CD14-positive monocyte (primary cell): ENCODE results near the gene CARD6. TPM values are rescaled to one million over a fixed set of nuclear protein-coding genes. Genes with fewer than 3 reads are reported as not detected.
"Not testable (repeated sequence)": the region's sequence is repeated elsewhere in the genome, so short reads cannot be mapped to it uniquely, and the experiment has no call there.

Experiments
- DNase-seq, 3 donors: peaks; one replicate each; pipeline ENCODE4 v3.0.0-alpha.2; 2011 to 2022
- H2AFZ ChIP-seq: 2 replicates; pipeline ENCODE4 v1.6.0; 2012; ENCODE audit warnings: mild to moderate bottlenecking, low read depth, low read length, inconsistent platforms; ENCODE audit not compliant: insufficient read depth, poor library complexity, severe bottlenecking
- H3K27ac ChIP-seq, 2 donors: 1 replicate in 1 of 2; 2 replicates in 1 of 2; pipeline ENCODE4 v1.5.1; 2012 to 2013; ENCODE audit warnings: low read length in 2 of 2, control low read depth in 1 of 2, inconsistent platforms in 1 of 2, low read depth in 1 of 2, mild to moderate bottlenecking in 1 of 2
- H3K27me3 ChIP-seq, 2 donors: one replicate each; pipeline versions ENCODE4 v1.6.0 to v1.6.1; 2011 to 2013; ENCODE audit warnings: low read length in 2 of 2; ENCODE audit not compliant: control insufficient read depth in 2 of 2, insufficient read depth in 2 of 2
- H3K36me3 ChIP-seq, 2 donors: replicated peaks in 1 of 2; 1 replicate in 1 of 2; 2 replicates in 1 of 2; pipeline versions ENCODE4 v1.5.1 to v1.6.1; 2012 to 2013; ENCODE audit warnings: low read length in 2 of 2, control low read depth in 1 of 2, inconsistent platforms in 1 of 2, mild to moderate bottlenecking in 1 of 2; ENCODE audit not compliant: insufficient read depth in 2 of 2, control insufficient read depth in 1 of 2
- H3K4me1 ChIP-seq, 2 donors: 1 replicate in 1 of 2; 2 replicates in 1 of 2; pipeline versions ENCODE4 v1.5.1 to v1.6.1; 2012 to 2013; ENCODE audit warnings: low read length in 2 of 2, control low read depth in 1 of 2, inconsistent platforms in 1 of 2, mild to moderate bottlenecking in 1 of 2, moderate library complexity in 1 of 2; ENCODE audit not compliant: insufficient read depth in 2 of 2, control insufficient read depth in 1 of 2
- H3K4me2 ChIP-seq: replicated peaks from 2 replicates; pipeline ENCODE3; 2012; ENCODE audit warnings: low read length, moderate library complexity, mild to moderate bottlenecking; ENCODE audit not compliant: poor library complexity, severe bottlenecking; ENCODE audit errors: extremely low read depth
- H3K4me3 ChIP-seq, 3 experiments: fragments of 200-600 bp in 1 of 3; sonication (generic) in 1 of 3; replicated peaks in 1 of 3; 1 replicate in 2 of 3; 2 replicates in 1 of 3; pipeline ENCODE4 v1.5.1; 2011 to 2013; ENCODE audit warnings: low read length in 3 of 3, mild to moderate bottlenecking in 3 of 3, control low read depth in 2 of 3, low read depth in 2 of 3, inconsistent platforms in 1 of 3, moderate library complexity in 1 of 3
- H3K79me2 ChIP-seq: 2 replicates; pipeline ENCODE4 v1.6.0; 2012; ENCODE audit warnings: mild to moderate bottlenecking, control low read depth, inconsistent platforms, low read length, moderate library complexity; ENCODE audit not compliant: insufficient read depth
- H3K9ac ChIP-seq: 2 replicates; pipeline ENCODE4 v1.6.0; 2017; ENCODE audit warnings: low read length, mild to moderate bottlenecking; ENCODE audit not compliant: insufficient read depth, poor library complexity, severe bottlenecking
- H3K9me3 ChIP-seq, 2 donors: replicated peaks in 1 of 2; 1 replicate in 1 of 2; 2 replicates in 1 of 2; pipeline versions ENCODE4 v1.5.1 to v1.6.1; 2012 to 2013; ENCODE audit warnings: low read length in 2 of 2, control low read depth in 1 of 2; ENCODE audit not compliant: control insufficient read depth in 1 of 2, insufficient read depth in 1 of 2
- H4K20me1 ChIP-seq: 2 replicates; pipeline ENCODE4 v1.6.0; 2012; ENCODE audit warnings: mild to moderate bottlenecking, low read length, control low read depth, moderate library complexity; ENCODE audit not compliant: insufficient read depth
- H3K27ac Mint-ChIP-seq, 7 donors: one replicate each; pipeline ENCODE4 v1.8.0; 2020; ENCODE audit warnings: mild to moderate bottlenecking in 7 of 7, mixed read lengths in 7 of 7, moderate library complexity in 6 of 7, inconsistent platforms in 2 of 7
- H3K27me3 Mint-ChIP-seq, 3 donors: one replicate each; pipeline ENCODE4 v1.8.0; 2021 to 2022; ENCODE audit warnings: low read depth in 3 of 3, mild to moderate bottlenecking in 3 of 3, mixed read lengths in 3 of 3, moderate library complexity in 3 of 3, inconsistent platforms in 1 of 3
- H3K36me3 Mint-ChIP-seq, 2 donors: one replicate each; pipeline ENCODE4 v1.8.0; 2020; ENCODE audit warnings: mixed read lengths in 2 of 2, inconsistent platforms in 1 of 2, mild to moderate bottlenecking in 1 of 2
- H3K4me1 Mint-ChIP-seq: one replicate; pipeline ENCODE4 v1.8.0; 2020; ENCODE audit warnings: mild to moderate bottlenecking, mixed read lengths
- H3K4me3 Mint-ChIP-seq, 2 donors: one replicate each; pipeline ENCODE4 v1.8.0; 2020; ENCODE audit warnings: mild to moderate bottlenecking in 2 of 2, mixed read lengths in 2 of 2, moderate library complexity in 1 of 2
- H3K9me3 Mint-ChIP-seq, 7 donors: one replicate each; pipeline ENCODE4 v1.8.0; 2020 to 2022; ENCODE audit warnings: mixed read lengths in 7 of 7, mild to moderate bottlenecking in 6 of 7, moderate library complexity in 6 of 7, inconsistent platforms in 2 of 7
- CTCF ChIP-seq: fragments of 200-600 bp; IDR thresholded peaks from one replicate; pipeline ENCODE4 v1.8.0; 2022; ENCODE audit warnings: antibody characterized with exemption, mild to moderate bottlenecking
- WGBS: methylation state at CpG from one replicate; pipeline ENCODE4 v1.1.5; 2013; ENCODE audit warnings: missing lambda C conversion rate; ENCODE audit not compliant: insufficient coverage; 5-methylcytosine and 5-hydroxymethylcytosine counted together
- intact Hi-C, 2 donors: fragments of 100-400 bp; cut with micrococcal nuclease; formaldehyde crosslinking; loops; one replicate each; pipeline versions ENCODE4 v1.15.0 to v1.15.1; 2023
- polyA plus RNA-seq, 3 donors: library from polyadenylated mRNA; depleted of rRNA in 1 of 3; unstranded in 2 of 3; stranded (reverse) in 1 of 3; fragments of 300-500 nt in 2 of 3; fragments of >200 nt in 1 of 3; fragmentation: Illumina TruSeq in 2 of 3; gene quantifications; 1 replicate in 2 of 3; 2 replicates in 1 of 3; pipeline ENCODE4 v1.2.3, GENCODE V29; 2012 to 2021

The CARD6 gene
- polyA plus RNA-seq, 3 donors: 5.8 to 15.6 (median 10.6) TPM

- H3K4me1 ChIP-seq: no peaks in the 10 kb centered on the region
- H3K4me2 ChIP-seq: no peak overlapping the region
- WGBS: no CpG with 5 or more reads among the region's 1 CpG
- peak overlapping the region in 1 of 2 donors; percentile 22 for H3K27ac ChIP-seq
- intact Hi-C loops: no loop called here
- DNase-seq: no peak
- peaks cover 37% of the 10 kb centered on the region for H4K20me1 ChIP-seq
- peaks cover 24 to 38% of the 10 kb centered on the region in 2 donors for H3K36me3 ChIP-seq
- H3K9me3 ChIP-seq: no peaks in the 10 kb centered on the region
- H3K4me1 Mint-ChIP-seq: peaks cover 4% of the 10 kb centered on the region
- H3K36me3 Mint-ChIP-seq: peaks cover 30 to 37% of the 10 kb centered on the region in 2 donors
- no peak overlapping the region for H3K4me3 ChIP-seq
- H3K27me3 Mint-ChIP-seq: no peaks in the 10 kb centered on the region
- H3K9ac ChIP-seq: no peak overlapping the region
- no peak overlapping the region for H3K4me3 Mint-ChIP-seq
- H3K27me3 ChIP-seq: no peaks in the 10 kb centered on the region
- H3K27ac Mint-ChIP-seq: peak overlapping the region in 3 of 7 donors; percentile 7 to 77 (median 66)
- H2AFZ ChIP-seq: no peak overlapping the region
- H3K79me2 ChIP-seq: no peaks in the 10 kb centered on the region
- TF ChIP-seq CTCF: no peak
- peaks cover 0 to 2% (median 0%) of the 10 kb centered on the region in 7 donors for H3K9me3 Mint-ChIP-seq
Measured at GRCh38 chr5:40823459-40823858, 17.7 kb upstream of the CARD6 start.

GRCh38 chr5:40825461-40826043 lies 15.6 kb upstream of the CARD6 start:
- H3K4me1 ChIP-seq, H3K79me2 ChIP-seq, H3K9me3 ChIP-seq, H2AFZ ChIP-seq, H3K27ac ChIP-seq, H3K27me3 Mint-ChIP-seq, DNase-seq, H3K9ac ChIP-seq, H3K4me1 Mint-ChIP-seq, intact Hi-C loops, H3K27me3 ChIP-seq, H3K4me2 ChIP-seq, H3K9me3 Mint-ChIP-seq, H3K4me3 Mint-ChIP-seq, H3K4me3 ChIP-seq: not testable (repeated sequence)
- Mint-ChIP-seq H3K36me3 (peaks cover 48 to 58% of the 10 kb centered on the region in 2 donors), H3K27ac (peak overlapping the region in 2 of 7 donors; percentile 59 to 62)
- H3K36me3 ChIP-seq: peaks cover 42 to 59% of the 10 kb centered on the region in 2 donors
- WGBS: 95% methylated on average over 8 of the region's 11 CpGs
- peaks cover 57% of the 10 kb centered on the region for H4K20me1 ChIP-seq
